DND-41 (cell line): Measurements from ENCODE around the gene TNFRSF12A.
A peak's percentile ranks its signal among the peaks of the same experiment; 100 is the strongest.

Experiments used
- ATAC-seq: fragments of 200-7000 bp; cut with Tn5 transposase; 3 replicates; pipeline ENCODE4 v1.9.1; 2021; ENCODE audit warnings: low read depth; ENCODE audit not compliant: insufficient read depth
- DNase-seq: peaks from one replicate; pipeline ENCODE4 v3.0.0-alpha.2; 2020
- H2AFZ ChIP-seq: 2 replicates; pipeline ENCODE4 v1.6.0; 2012; ENCODE audit warnings: low read depth, low read length
- H3K27ac ChIP-seq: 2 replicates; pipeline ENCODE4 v1.5.1; 2012; ENCODE audit warnings: low read length, inconsistent platforms
- H3K27me3 ChIP-seq: fragments of 200-600 bp; sonication (generic); 2 replicates; pipeline ENCODE4 v1.6.0; 2012; ENCODE audit warnings: low read length, mild to moderate bottlenecking, inconsistent platforms; ENCODE audit not compliant: insufficient read depth, poor library complexity
- H3K36me3 ChIP-seq: 2 replicates; pipeline ENCODE4 v1.5.1; 2012; ENCODE audit warnings: low read length, inconsistent platforms; ENCODE audit not compliant: insufficient read depth
- H3K4me1 ChIP-seq: 2 replicates; pipeline ENCODE4 v1.5.1; 2012; ENCODE audit warnings: mild to moderate bottlenecking, low read length; ENCODE audit not compliant: insufficient read depth
- H3K4me2 ChIP-seq: 2 replicates; pipeline ENCODE4 v1.6.0; 2012; ENCODE audit warnings: mild to moderate bottlenecking, moderate library complexity, low read length, inconsistent platforms; ENCODE audit not compliant: insufficient read depth
- H3K4me3 ChIP-seq, 2 experiments: fragments of 200-600 bp in 1 of 2; shearing (Covaris generic) in 1 of 2; 2 replicates each; pipeline ENCODE4 v1.5.1; 2012 to 2016; ENCODE audit warnings: inconsistent platforms in 2 of 2, low read length in 2 of 2, mild to moderate bottlenecking in 2 of 2, low read depth in 1 of 2, moderate library complexity in 1 of 2
- H3K79me2 ChIP-seq: 2 replicates; pipeline ENCODE4 v1.6.0; 2012; ENCODE audit warnings: low read length, inconsistent platforms; ENCODE audit not compliant: insufficient read depth
- H3K9ac ChIP-seq: 2 replicates; pipeline ENCODE4 v1.6.0; 2012; ENCODE audit warnings: low read depth, mild to moderate bottlenecking, inconsistent platforms, low read length, moderate library complexity
- H3K9me3 ChIP-seq: 2 replicates; pipeline ENCODE4 v1.5.1; 2012; ENCODE audit warnings: low read length, moderate library complexity, mild to moderate bottlenecking, inconsistent platforms; ENCODE audit not compliant: insufficient read depth, severe bottlenecking
- H4K20me1 ChIP-seq: 2 replicates; pipeline ENCODE4 v1.6.0; 2012; ENCODE audit warnings: low read length; ENCODE audit not compliant: insufficient read depth
- CTCF ChIP-seq: IDR thresholded peaks from 2 replicates; pipeline ENCODE4 v1.5.1; 2012; ENCODE audit warnings: borderline replicate concordance, low read length, moderate library complexity, mild to moderate bottlenecking; ENCODE audit not compliant: poor library complexity, severe bottlenecking; ENCODE audit errors: extremely low read depth
- EZH2 ChIP-seq: IDR thresholded peaks from 3 replicates; pipeline ENCODE4 v1.6.1; 2012; ENCODE audit warnings: borderline replicate concordance, low read depth, mild to moderate bottlenecking, moderate library complexity, low read length, inconsistent platforms; ENCODE audit not compliant: severe bottlenecking

Gene TNFRSF12A

GRCh38 chr16:3004319-3004718 is 15.8 kb upstream of the TNFRSF12A start:
- H3K4me2 ChIP-seq: peak overlapping the region; percentile 83; the same call in 1 of the 2 replicates
- peak overlapping the region in 1 of 2 experiments; percentile 61; a peak in 2 of 4 replicates for H3K4me3 ChIP-seq
- ATAC-seq: no peak

GRCh38 chr16:3004781-3005284 is 15.3 kb upstream of the TNFRSF12A start:
- Histone ChIP-seq H3K4me1 (peaks cover 48% of the 10 kb centered on the region), H3K79me2 (no peaks in the 10 kb centered on the region), H3K9me3 (no peaks in the 10 kb centered on the region), H3K9ac (peak overlapping the region; percentile 55), H4K20me1 (peaks cover 5% of the 10 kb centered on the region; the same call in 1 of the 2 replicates), H3K27ac (no peak overlapping the region), H2AFZ (peak overlapping the region; percentile 59), H3K4me2 (peak overlapping the region; percentile 83), H3K4me3 (peak overlapping the region; percentile 17 to 61; a peak in 3 of 4 replicates), H3K27me3 (no peaks in the 10 kb centered on the region), H3K36me3 (no peaks in the 10 kb centered on the region)
- TF ChIP-seq EZH2 (no peak), CTCF (no peak)
- DNase-seq (no peak), ATAC-seq (no peak)

More at GRCh38 chr16:3004319-3004718, 15.8 kb upstream of the TNFRSF12A start:
- no peaks in the 10 kb centered on the region for H3K9me3 ChIP-seq
- no peaks in the 10 kb centered on the region for H3K27me3 ChIP-seq
- H4K20me1 ChIP-seq: peaks cover 5% of the 10 kb centered on the region; the same call in 1 of the 2 replicates
- H3K36me3 ChIP-seq: no peaks in the 10 kb centered on the region
- no peak for TF ChIP-seq EZH2
- TF ChIP-seq CTCF: no peak
- H2AFZ ChIP-seq: no peak overlapping the region
- H3K27ac ChIP-seq: no peak overlapping the region
- peak; percentile 30 for DNase-seq
- H3K9ac ChIP-seq: peak overlapping the region; percentile 55; the same call in 1 of the 2 replicates
- H3K79me2 ChIP-seq: no peaks in the 10 kb centered on the region
- H3K4me1 ChIP-seq: peaks cover 48% of the 10 kb centered on the region

- Histone ChIP-seq H3K4me1 (peaks cover 48% of the 10 kb centered on the region), H3K9me3 (no peaks in the 10 kb centered on the region), H4K20me1 (peaks cover 5% of the 10 kb centered on the region; the same call in 1 of the 2 replicates), H2AFZ (no peak overlapping the region), H3K4me2 (peak overlapping the region; percentile 48), H3K79me2 (no peaks in the 10 kb centered on the region), H3K27ac (peak overlapping the region; percentile 65), H3K4me3 (no peak overlapping the region), H3K27me3 (no peaks in the 10 kb centered on the region), H3K36me3 (no peaks in the 10 kb centered on the region), H3K9ac (peak overlapping the region; percentile 6; the same call in 1 of the 2 replicates)
- DNase-seq: peak; percentile 34
- ATAC-seq: no peak
- TF ChIP-seq EZH2 (no peak), CTCF (no peak)
These were observed 12.9 kb upstream of the TNFRSF12A start for GRCh38 chr16:3007059-3007956.
